Measurements from ENCODE around the gene ADGRE2.
"Not testable (repeated sequence)": the region's sequence is repeated elsewhere in the genome, so short reads cannot be mapped to it uniquely, and the experiment has no call there.

The ADGRE2 gene

DNA sequence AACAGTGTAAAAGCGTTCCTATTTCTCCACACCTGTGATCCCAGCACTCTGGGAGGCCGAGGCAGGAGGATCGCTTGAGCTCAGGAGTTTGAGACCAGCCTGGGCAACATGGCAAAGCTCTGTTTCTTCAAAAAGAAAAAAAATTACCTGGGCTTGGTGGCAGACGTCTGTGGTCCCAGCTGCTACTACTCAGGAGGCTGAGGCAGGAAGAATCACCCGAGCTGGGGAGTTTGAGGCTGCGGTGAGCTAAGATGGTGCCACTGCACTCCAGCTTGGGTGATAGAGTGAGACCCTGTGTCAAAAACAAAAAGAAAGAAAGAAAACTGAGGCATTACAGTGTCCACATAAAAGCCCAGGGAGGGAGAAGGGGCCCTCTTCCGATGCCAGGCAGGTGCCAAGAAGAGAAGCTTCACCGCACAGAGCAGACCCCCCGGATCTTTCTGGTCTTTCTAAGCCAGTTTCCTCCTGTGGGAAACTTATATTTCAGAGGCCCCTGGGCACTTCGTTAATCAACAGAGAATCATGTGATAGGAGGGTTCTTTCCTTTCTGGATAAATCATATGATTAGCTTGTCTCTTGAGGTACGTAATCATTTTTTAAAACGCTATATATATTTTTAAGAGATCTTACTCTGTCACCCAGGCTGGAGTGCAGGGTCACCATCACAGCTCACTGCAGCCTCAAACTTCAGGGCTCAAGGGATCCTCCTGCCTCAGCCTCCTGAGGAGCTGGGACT, at the start of gene ADGRE2:
TSS of gene ADGRE2 (minus strand) at position 451 of the 736 bp plus-strand sequence. CDS start 1,804 bp downstream, outside the sequence.
- H3K9ac ChIP-seq; H3K4me2 ChIP-seq; H3K4me3 ChIP-seq (IDR thresholded peaks at IDR 0.05; ENCODE audit: insufficient read depth, low read depth, low read length); H3K27ac ChIP-seq; H3K79me2 ChIP-seq (ENCODE audit: insufficient read depth, low read depth); H3K4me1 ChIP-seq (ENCODE audit: low read depth, poor library complexity, severe bottlenecking); H3K36me3 ChIP-seq (ENCODE audit: insufficient read depth); H4K20me1 ChIP-seq (ENCODE audit: insufficient read depth); H3K27me3 ChIP-seq (ENCODE audit: insufficient read depth, low read depth); H2AFZ ChIP-seq (ENCODE audit: low read depth): not testable (repeated sequence)

DNA sequence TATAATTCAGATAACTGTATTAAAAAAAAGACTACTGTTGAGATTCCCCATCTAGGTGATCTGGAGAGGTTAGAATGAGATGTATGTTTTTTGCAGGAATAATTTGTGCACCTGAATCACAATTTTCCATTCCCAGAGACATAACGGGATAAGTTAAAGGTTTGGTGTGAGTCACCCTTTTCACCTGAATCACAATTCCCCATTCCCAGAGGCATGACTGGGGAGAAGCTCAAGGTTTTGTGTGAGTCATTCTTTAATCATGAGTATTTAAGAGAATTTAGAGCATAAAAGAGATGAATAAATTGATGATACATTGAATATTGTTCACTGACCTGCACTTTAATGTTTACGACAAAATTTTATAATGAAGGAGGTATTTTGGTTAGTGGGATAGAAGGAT, 47.6 kb upstream of the ADGRE2 start:
- no peak overlapping the region for H2AFZ ChIP-seq (ENCODE audit: low read depth)
- H3K4me1 ChIP-seq (ENCODE audit: low read depth, poor library complexity, severe bottlenecking): no peaks in the 10 kb centered on the region
- TF ChIP-seq, protein P1, sequence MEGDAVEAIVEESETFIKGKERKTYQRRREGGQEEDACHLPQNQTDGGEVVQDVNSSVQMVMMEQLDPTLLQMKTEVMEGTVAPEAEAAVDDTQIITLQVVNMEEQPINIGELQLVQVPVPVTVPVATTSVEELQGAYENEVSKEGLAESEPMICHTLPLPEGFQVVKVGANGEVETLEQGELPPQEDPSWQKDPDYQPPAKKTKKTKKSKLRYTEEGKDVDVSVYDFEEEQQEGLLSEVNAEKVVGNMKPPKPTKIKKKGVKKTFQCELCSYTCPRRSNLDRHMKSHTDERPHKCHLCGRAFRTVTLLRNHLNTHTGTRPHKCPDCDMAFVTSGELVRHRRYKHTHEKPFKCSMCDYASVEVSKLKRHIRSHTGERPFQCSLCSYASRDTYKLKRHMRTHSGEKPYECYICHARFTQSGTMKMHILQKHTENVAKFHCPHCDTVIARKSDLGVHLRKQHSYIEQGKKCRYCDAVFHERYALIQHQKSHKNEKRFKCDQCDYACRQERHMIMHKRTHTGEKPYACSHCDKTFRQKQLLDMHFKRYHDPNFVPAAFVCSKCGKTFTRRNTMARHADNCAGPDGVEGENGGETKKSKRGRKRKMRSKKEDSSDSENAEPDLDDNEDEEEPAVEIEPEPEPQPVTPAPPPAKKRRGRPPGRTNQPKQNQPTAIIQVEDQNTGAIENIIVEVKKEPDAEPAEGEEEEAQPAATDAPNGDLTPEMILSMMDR (conservative IDR thresholded peaks at IDR 0.05; ENCODE audit: low read depth, low read length): no peak
- H3K27me3 ChIP-seq (ENCODE audit: insufficient read depth, low read depth): no peaks in the 10 kb centered on the region; the same call in 1 of the 2 replicates
- no peaks in the 10 kb centered on the region for H3K79me2 ChIP-seq (ENCODE audit: insufficient read depth, low read depth)
- H3K27ac ChIP-seq: no peak overlapping the region
- H3K4me2 ChIP-seq: no peak overlapping the region
- H3K4me3 ChIP-seq (IDR thresholded peaks at IDR 0.05; ENCODE audit: insufficient read depth, low read depth, low read length): no peak overlapping the region
- H3K36me3 ChIP-seq (ENCODE audit: insufficient read depth): no peaks in the 10 kb centered on the region
- no peaks in the 10 kb centered on the region for H4K20me1 ChIP-seq (ENCODE audit: insufficient read depth)
- H3K9ac ChIP-seq: no peak overlapping the region

GRCh38 chr19:14821937-14822336, 43.6 kb upstream of the ADGRE2 start:
- Histone ChIP-seq H3K9ac (no peak overlapping the region), H4K20me1 (ENCODE audit: insufficient read depth) (no peaks in the 10 kb centered on the region), H2AFZ (ENCODE audit: low read depth) (no peak overlapping the region), H3K79me2 (ENCODE audit: insufficient read depth, low read depth) (no peaks in the 10 kb centered on the region), H3K36me3 (ENCODE audit: insufficient read depth) (no peaks in the 10 kb centered on the region), H3K4me2 (no peak overlapping the region), H3K4me1 (ENCODE audit: low read depth, poor library complexity, severe bottlenecking) (no peaks in the 10 kb centered on the region), H3K27ac (no peak overlapping the region), H3K27me3 (ENCODE audit: insufficient read depth, low read depth) (no peaks in the 10 kb centered on the region; the same call in 1 of the 2 replicates), H3K4me3 (IDR thresholded peaks at IDR 0.05; ENCODE audit: insufficient read depth, low read depth, low read length) (no peak overlapping the region)
- TF ChIP-seq, protein P1 (conservative IDR thresholded peaks at IDR 0.05; ENCODE audit: low read depth, low read length): no peak

DNA sequence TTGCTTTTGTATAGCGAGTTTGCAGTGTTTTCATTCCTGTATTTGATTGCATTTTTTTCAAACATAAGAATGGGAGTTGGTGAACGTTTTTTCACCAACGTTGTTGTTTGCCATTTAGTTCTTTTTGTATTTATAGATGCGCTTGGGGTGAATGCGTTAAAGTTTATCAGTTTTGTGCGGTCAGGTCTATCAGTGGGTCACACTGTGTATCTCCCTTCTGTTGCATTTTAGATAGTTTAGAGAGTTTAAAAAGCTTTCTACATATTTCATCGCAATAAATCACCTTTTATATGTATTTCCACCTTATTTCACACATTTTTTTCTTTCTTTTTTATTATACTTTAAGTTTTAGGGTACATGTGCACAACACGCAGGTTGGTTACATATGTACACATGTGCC, 40.2 kb upstream of the ADGRE2 start:
- no peak overlapping the region for H3K9ac ChIP-seq
- no peak overlapping the region for H2AFZ ChIP-seq (ENCODE audit: low read depth)
- no peaks in the 10 kb centered on the region for H3K36me3 ChIP-seq (ENCODE audit: insufficient read depth)
- TF ChIP-seq, protein P1 (conservative IDR thresholded peaks at IDR 0.05; ENCODE audit: low read depth, low read length): no peak
- no peaks in the 10 kb centered on the region for H4K20me1 ChIP-seq (ENCODE audit: insufficient read depth)
- H3K4me3 ChIP-seq (IDR thresholded peaks at IDR 0.05; ENCODE audit: insufficient read depth, low read depth, low read length): no peak overlapping the region
- H3K27me3 ChIP-seq (ENCODE audit: insufficient read depth, low read depth): no peaks in the 10 kb centered on the region; the same call in 1 of the 2 replicates
- H3K79me2 ChIP-seq (ENCODE audit: insufficient read depth, low read depth): no peaks in the 10 kb centered on the region
- H3K4me2 ChIP-seq: no peak overlapping the region
- no peak overlapping the region for H3K27ac ChIP-seq
- no peaks in the 10 kb centered on the region for H3K4me1 ChIP-seq (ENCODE audit: low read depth, poor library complexity, severe bottlenecking)

GRCh38 chr19:14817052-14817451, 38.7 kb upstream of the ADGRE2 start:
- Histone ChIP-seq H3K27me3 (ENCODE audit: insufficient read depth, low read depth) (no peaks in the 10 kb centered on the region; the same call in 1 of the 2 replicates), H4K20me1 (ENCODE audit: insufficient read depth) (no peaks in the 10 kb centered on the region), H3K36me3 (ENCODE audit: insufficient read depth) (no peaks in the 10 kb centered on the region), H2AFZ (ENCODE audit: low read depth) (no peak overlapping the region), H3K4me1 (ENCODE audit: low read depth, poor library complexity, severe bottlenecking) (no peaks in the 10 kb centered on the region), H3K27ac (no peak overlapping the region), H3K9ac (no peak overlapping the region), H3K4me3 (IDR thresholded peaks at IDR 0.05; ENCODE audit: insufficient read depth, low read depth, low read length) (no peak overlapping the region), H3K4me2 (no peak overlapping the region), H3K79me2 (ENCODE audit: insufficient read depth, low read depth) (no peaks in the 10 kb centered on the region)
- TF ChIP-seq, protein P1 (conservative IDR thresholded peaks at IDR 0.05; ENCODE audit: low read depth, low read length): no peak
